ENCODE measurements around the gene HOXA6.

- peak; percentile 99 to 100 (median 99) for TF ChIP-seq CTCF (IDR thresholded peaks at IDR 0.05)
- no peak for TF ChIP-seq POLR2A (IDR thresholded peaks at IDR 0.05)
These were observed 13.1 kb upstream of the HOXA6 start for GRCh38 chr7:27160546-27161213.

Measured in esophagus squamous epithelium (tissue), 4 donors.